ENCODE measurements around the gene TCFL5.
A peak's percentile ranks its signal among the peaks of the same experiment; 100 is the strongest.

The TCFL5 gene

GRCh38 chr20:62908971-62909791, 47.6 kb upstream of the TCFL5 start:
- peaks cover 77% of the 10 kb centered on the region for H3K36me3 ChIP-seq (replicated peaks; ENCODE audit: low read depth, low read length)
- peaks cover 31% of the 10 kb centered on the region for H3K4me1 ChIP-seq (ENCODE audit: low read length)
- TF ChIP-seq EZH2phosphoT487 (IDR thresholded peaks at IDR 0.05; ENCODE audit: low read depth): no peak
- TF ChIP-seq CTCF (IDR thresholded peaks at IDR 0.05; ENCODE audit: low read depth, low read length): no peak
- peaks cover 54% of the 10 kb centered on the region for H4K20me1 ChIP-seq (ENCODE audit: insufficient read depth, low read length)
- no peak overlapping the region for H3K4me3 ChIP-seq (ENCODE audit: low read length)
- no peaks in the 10 kb centered on the region for H3K27me3 ChIP-seq (ENCODE audit: low read depth, low read length)
- H3K4me2 ChIP-seq (ENCODE audit: low read length): no peak overlapping the region
- no peak overlapping the region for H2AFZ ChIP-seq (ENCODE audit: low read depth, low read length)
- no peaks in the 10 kb centered on the region for H3K9me3 ChIP-seq (ENCODE audit: insufficient read depth, low read length)
- 0 out of 2 replicates have a peak overlapping the region, but pooled peaks have one; percentile 0 for H3K27ac ChIP-seq (ENCODE audit: low read length)
- H3K9ac ChIP-seq (ENCODE audit: low read length): no peak overlapping the region
- H3K79me2 ChIP-seq (ENCODE audit: low read length): peaks cover 73% of the 10 kb centered on the region

- Histone ChIP-seq H3K4me2 (ENCODE audit: low read length) (no peak overlapping the region), H3K79me2 (ENCODE audit: low read length) (peaks cover 58% of the 10 kb centered on the region), H4K20me1 (ENCODE audit: insufficient read depth, low read length) (peaks cover 41% of the 10 kb centered on the region), H3K9ac (ENCODE audit: low read length) (no peak overlapping the region), H3K4me1 (ENCODE audit: low read length) (peaks cover 31% of the 10 kb centered on the region), H3K27ac (ENCODE audit: low read length) (peak overlapping the region; percentile 34; the same call in 1 of the 2 replicates), H2AFZ (ENCODE audit: low read depth, low read length) (no peak overlapping the region), H3K9me3 (ENCODE audit: insufficient read depth, low read length) (no peaks in the 10 kb centered on the region), H3K36me3 (replicated peaks; ENCODE audit: low read depth, low read length) (peaks cover 77% of the 10 kb centered on the region), H3K27me3 (ENCODE audit: low read depth, low read length) (no peaks in the 10 kb centered on the region), H3K4me3 (ENCODE audit: low read length) (no peak overlapping the region)
- no peak for TF ChIP-seq EZH2phosphoT487 (IDR thresholded peaks at IDR 0.05; ENCODE audit: low read depth)
- TF ChIP-seq CTCF (IDR thresholded peaks at IDR 0.05; ENCODE audit: low read depth, low read length): peak; percentile 55
These were observed 46.0 kb upstream of the TCFL5 start for GRCh38 chr20:62907384-62908317.

GRCh38 chr20:62906647-62907375, 45.2 kb upstream of the TCFL5 start:
- no peak overlapping the region for H3K27ac ChIP-seq (ENCODE audit: low read length)
- TF ChIP-seq CTCF (IDR thresholded peaks at IDR 0.05; ENCODE audit: low read depth, low read length) (no peak), EZH2phosphoT487 (IDR thresholded peaks at IDR 0.05; ENCODE audit: low read depth) (no peak)
- no peaks in the 10 kb centered on the region for H3K9me3 ChIP-seq (ENCODE audit: insufficient read depth, low read length)
- H4K20me1 ChIP-seq (ENCODE audit: insufficient read depth, low read length): peaks cover 37% of the 10 kb centered on the region
- H3K4me3 ChIP-seq (ENCODE audit: low read length): no peak overlapping the region
- H3K36me3 ChIP-seq (replicated peaks; ENCODE audit: low read depth, low read length): peaks cover 76% of the 10 kb centered on the region
- no peak overlapping the region for H3K9ac ChIP-seq (ENCODE audit: low read length)
- no peak overlapping the region for H2AFZ ChIP-seq (ENCODE audit: low read depth, low read length)
- H3K27me3 ChIP-seq (ENCODE audit: low read depth, low read length): no peaks in the 10 kb centered on the region
- H3K4me1 ChIP-seq (ENCODE audit: low read length): peaks cover 31% of the 10 kb centered on the region
- no peak overlapping the region for H3K4me2 ChIP-seq (ENCODE audit: low read length)
- H3K79me2 ChIP-seq (ENCODE audit: low read length): peaks cover 50% of the 10 kb centered on the region

All from OCI-LY3 (cell line).